ENCODE measurements around the gene GALNT10.

- TF ChIP-seq, protein P1, sequence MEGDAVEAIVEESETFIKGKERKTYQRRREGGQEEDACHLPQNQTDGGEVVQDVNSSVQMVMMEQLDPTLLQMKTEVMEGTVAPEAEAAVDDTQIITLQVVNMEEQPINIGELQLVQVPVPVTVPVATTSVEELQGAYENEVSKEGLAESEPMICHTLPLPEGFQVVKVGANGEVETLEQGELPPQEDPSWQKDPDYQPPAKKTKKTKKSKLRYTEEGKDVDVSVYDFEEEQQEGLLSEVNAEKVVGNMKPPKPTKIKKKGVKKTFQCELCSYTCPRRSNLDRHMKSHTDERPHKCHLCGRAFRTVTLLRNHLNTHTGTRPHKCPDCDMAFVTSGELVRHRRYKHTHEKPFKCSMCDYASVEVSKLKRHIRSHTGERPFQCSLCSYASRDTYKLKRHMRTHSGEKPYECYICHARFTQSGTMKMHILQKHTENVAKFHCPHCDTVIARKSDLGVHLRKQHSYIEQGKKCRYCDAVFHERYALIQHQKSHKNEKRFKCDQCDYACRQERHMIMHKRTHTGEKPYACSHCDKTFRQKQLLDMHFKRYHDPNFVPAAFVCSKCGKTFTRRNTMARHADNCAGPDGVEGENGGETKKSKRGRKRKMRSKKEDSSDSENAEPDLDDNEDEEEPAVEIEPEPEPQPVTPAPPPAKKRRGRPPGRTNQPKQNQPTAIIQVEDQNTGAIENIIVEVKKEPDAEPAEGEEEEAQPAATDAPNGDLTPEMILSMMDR (IDR thresholded peaks at IDR 0.05; ENCODE audit: borderline replicate concordance, extremely low read depth, low read length, poor library complexity, severe bottlenecking) = no peak
- TF ChIP-seq EZH2 (IDR thresholded peaks at IDR 0.05; ENCODE audit: borderline replicate concordance, low read depth, low read length, severe bottlenecking) = no peak
Observed at GRCh38 chr5:154165886-154166285, 24.6 kb upstream of the GALNT10 start.
